Neural cell (in vitro differentiated cells): Measurements from ENCODE around the gene CARD16. TPM values are rescaled to one million over a fixed set of nuclear protein-coding genes. Genes with fewer than 3 reads are reported as not detected.

Experiments used
- H2AFZ ChIP-seq: fragments of 200-600, 300-800 bp; sonication (generic), shearing (Covaris generic); 2 replicates; pipeline ENCODE4 v1.6.0; 2014; ENCODE audit warnings: low read depth, mild to moderate bottlenecking, antibody characterized with exemption, low read length, moderate library complexity
- H3F3A ChIP-seq: fragments of 200-600 bp; shearing (Covaris generic); 2 replicates; pipeline ENCODE4 v1.6.1; 2016; ENCODE audit warnings: mild to moderate bottlenecking, moderate library complexity, mixed read lengths, antibody characterized with exemption, low read length; ENCODE audit not compliant: insufficient read depth, poor library complexity, severe bottlenecking
- H3K27ac ChIP-seq: fragments of 200-600, 300-800 bp; sonication (generic), shearing (Covaris generic); 2 replicates; pipeline ENCODE4 v1.5.1; 2014; ENCODE audit warnings: mild to moderate bottlenecking, low read length, moderate library complexity
- H3K27me3 ChIP-seq: fragments of 300-800, 200-600 bp; sonication (generic), shearing (Covaris generic); 2 replicates; pipeline ENCODE4 v1.6.0; 2014; ENCODE audit warnings: mild to moderate bottlenecking, low read depth, low read length, moderate library complexity; ENCODE audit not compliant: insufficient read depth
- H3K36me3 ChIP-seq: fragments of 300-800, 200-600 bp; sonication (generic), shearing (Covaris generic); 2 replicates; pipeline ENCODE4 v1.5.1; 2014; ENCODE audit warnings: mild to moderate bottlenecking, antibody characterized with exemption, low read length, moderate library complexity; ENCODE audit not compliant: insufficient read depth
- H3K4me2 ChIP-seq: fragments of 300-800, 200-600 bp; sonication (generic), shearing (Covaris generic); 2 replicates; pipeline ENCODE4 v1.6.0; 2014; ENCODE audit warnings: mild to moderate bottlenecking, low read length
- H3K4me3 ChIP-seq: fragments of 300-800, 200-600 bp; sonication (generic), shearing (Covaris generic); 2 replicates; pipeline ENCODE4 v1.5.1; 2014; ENCODE audit warnings: mild to moderate bottlenecking, low read length, moderate library complexity
- H3K79me2 ChIP-seq: fragments of 200-600 bp; shearing (Covaris generic); replicated peaks from 2 replicates; pipeline ENCODE4 v1.6.0; 2014; ENCODE audit warnings: mild to moderate bottlenecking, low read length, moderate library complexity; ENCODE audit not compliant: insufficient read depth
- H3K9ac ChIP-seq: fragments of 300-800, 200-600 bp; sonication (generic), shearing (Covaris generic); 2 replicates; pipeline ENCODE4 v1.6.1; 2016; ENCODE audit warnings: mild to moderate bottlenecking, low read length, mixed read lengths
- H3K9me2 ChIP-seq: fragments of 200-600 bp; shearing (Covaris generic); 2 replicates; pipeline ENCODE4 v1.6.1; 2016; ENCODE audit warnings: mild to moderate bottlenecking, low read length, mixed read lengths; ENCODE audit not compliant: insufficient read depth
- H3K9me3 ChIP-seq: fragments of 200-600, 300-800 bp; sonication (generic), shearing (Covaris generic); 2 replicates; pipeline ENCODE4 v1.6.1; 2016; ENCODE audit warnings: mild to moderate bottlenecking, mixed run types, low read length, moderate library complexity, mixed read lengths
- H4K20me1 ChIP-seq: fragments of 200-600 bp; shearing (Covaris generic); 2 replicates; pipeline ENCODE4 v1.6.1; 2016; ENCODE audit warnings: mild to moderate bottlenecking, mixed run types; ENCODE audit not compliant: insufficient read depth
- CTCF ChIP-seq: fragments of 450-650 bp; IDR thresholded peaks from 2 replicates; pipeline ENCODE4 v1.5.1; 2014; ENCODE audit warnings: antibody characterized with exemption, mild to moderate bottlenecking, moderate library complexity; ENCODE audit not compliant: poor library complexity, severe bottlenecking
- EP300 ChIP-seq: fragments of 450-650 bp; conservative IDR thresholded peaks from 2 replicates; pipeline ENCODE4 v1.6.1; 2014; ENCODE audit warnings: antibody characterized with exemption, mild to moderate bottlenecking, moderate library complexity; ENCODE audit not compliant: poor library complexity, severe bottlenecking
- EZH2 ChIP-seq: fragments of 200-600, 300-800 bp; shearing (Covaris generic), sonication (generic); IDR thresholded peaks from 2 replicates; pipeline ENCODE4 v1.6.1; 2014; ENCODE audit warnings: antibody characterized with exemption, low read length, borderline replicate concordance, mild to moderate bottlenecking; ENCODE audit not compliant: insufficient read depth, poor library complexity, severe bottlenecking
- MXI1 ChIP-seq: fragments of 450-650 bp; conservative IDR thresholded peaks from 2 replicates; pipeline ENCODE4 v1.6.1; 2014; ENCODE audit warnings: antibody characterized with exemption, mild to moderate bottlenecking; ENCODE audit not compliant: poor library complexity, severe bottlenecking
- POLR2AphosphoS5 ChIP-seq: IDR thresholded peaks from 2 replicates; pipeline ENCODE4 v1.6.1; 2012
- RAD21 ChIP-seq: fragments of 450-650 bp; conservative IDR thresholded peaks from 2 replicates; pipeline ENCODE4 v1.6.1; 2014; ENCODE audit warnings: antibody characterized with exemption, mild to moderate bottlenecking, moderate library complexity
- SMC3 ChIP-seq: fragments of 450-650 bp; conservative IDR thresholded peaks from 2 replicates; pipeline ENCODE4 v1.6.1; 2014; ENCODE audit warnings: antibody characterized with exemption, mild to moderate bottlenecking, moderate library complexity; ENCODE audit not compliant: poor library complexity
- TAF1 ChIP-seq: IDR thresholded peaks from 2 replicates; pipeline ENCODE4 v1.6.1; 2012; ENCODE audit warnings: low read depth
- polyA plus RNA-seq: library from polyadenylated mRNA; depleted of rRNA; stranded (reverse); fragments of >200 nt; gene quantifications from 2 replicates; pipeline ENCODE4 v1.2.3, GENCODE V29; 2014
- TF ChIP-seq, protein P1 (sequence below): IDR thresholded peaks from 2 replicates; pipeline ENCODE4 v1.6.1; 2012; ENCODE audit warnings: borderline replicate concordance

Gene CARD16
- polyA plus RNA-seq, 1 donor from 2014 or later = not detected

- Histone ChIP-seq H3K9ac (no peak overlapping the region), H3K79me2 (no peaks in the 10 kb centered on the region), H3K4me3 (no peak overlapping the region), H3K9me2 (no peaks in the 10 kb centered on the region), H3F3A (no peaks in the 10 kb centered on the region), H3K27ac (no peak overlapping the region), H2AFZ (no peak overlapping the region), H3K27me3 (no peaks in the 10 kb centered on the region), H3K9me3 (no peaks in the 10 kb centered on the region), H3K4me2 (no peak overlapping the region), H4K20me1 (no peaks in the 10 kb centered on the region), H3K36me3 (no peaks in the 10 kb centered on the region)
- TF ChIP-seq, protein P1, sequence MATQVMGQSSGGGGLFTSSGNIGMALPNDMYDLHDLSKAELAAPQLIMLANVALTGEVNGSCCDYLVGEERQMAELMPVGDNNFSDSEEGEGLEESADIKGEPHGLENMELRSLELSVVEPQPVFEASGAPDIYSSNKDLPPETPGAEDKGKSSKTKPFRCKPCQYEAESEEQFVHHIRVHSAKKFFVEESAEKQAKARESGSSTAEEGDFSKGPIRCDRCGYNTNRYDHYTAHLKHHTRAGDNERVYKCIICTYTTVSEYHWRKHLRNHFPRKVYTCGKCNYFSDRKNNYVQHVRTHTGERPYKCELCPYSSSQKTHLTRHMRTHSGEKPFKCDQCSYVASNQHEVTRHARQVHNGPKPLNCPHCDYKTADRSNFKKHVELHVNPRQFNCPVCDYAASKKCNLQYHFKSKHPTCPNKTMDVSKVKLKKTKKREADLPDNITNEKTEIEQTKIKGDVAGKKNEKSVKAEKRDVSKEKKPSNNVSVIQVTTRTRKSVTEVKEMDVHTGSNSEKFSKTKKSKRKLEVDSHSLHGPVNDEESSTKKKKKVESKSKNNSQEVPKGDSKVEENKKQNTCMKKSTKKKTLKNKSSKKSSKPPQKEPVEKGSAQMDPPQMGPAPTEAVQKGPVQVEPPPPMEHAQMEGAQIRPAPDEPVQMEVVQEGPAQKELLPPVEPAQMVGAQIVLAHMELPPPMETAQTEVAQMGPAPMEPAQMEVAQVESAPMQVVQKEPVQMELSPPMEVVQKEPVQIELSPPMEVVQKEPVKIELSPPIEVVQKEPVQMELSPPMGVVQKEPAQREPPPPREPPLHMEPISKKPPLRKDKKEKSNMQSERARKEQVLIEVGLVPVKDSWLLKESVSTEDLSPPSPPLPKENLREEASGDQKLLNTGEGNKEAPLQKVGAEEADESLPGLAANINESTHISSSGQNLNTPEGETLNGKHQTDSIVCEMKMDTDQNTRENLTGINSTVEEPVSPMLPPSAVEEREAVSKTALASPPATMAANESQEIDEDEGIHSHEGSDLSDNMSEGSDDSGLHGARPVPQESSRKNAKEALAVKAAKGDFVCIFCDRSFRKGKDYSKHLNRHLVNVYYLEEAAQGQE = no peak
- TF ChIP-seq POLR2AphosphoS5 (no peak), MXI1 (no peak), CTCF (no peak), SMC3 (no peak), EP300 (no peak), EZH2 (no peak), RAD21 (no peak), TAF1 (no peak)
Observed at GRCh38 chr11:105046898-105047579, 1.9 kb upstream of the CARD16 start.

DNA sequence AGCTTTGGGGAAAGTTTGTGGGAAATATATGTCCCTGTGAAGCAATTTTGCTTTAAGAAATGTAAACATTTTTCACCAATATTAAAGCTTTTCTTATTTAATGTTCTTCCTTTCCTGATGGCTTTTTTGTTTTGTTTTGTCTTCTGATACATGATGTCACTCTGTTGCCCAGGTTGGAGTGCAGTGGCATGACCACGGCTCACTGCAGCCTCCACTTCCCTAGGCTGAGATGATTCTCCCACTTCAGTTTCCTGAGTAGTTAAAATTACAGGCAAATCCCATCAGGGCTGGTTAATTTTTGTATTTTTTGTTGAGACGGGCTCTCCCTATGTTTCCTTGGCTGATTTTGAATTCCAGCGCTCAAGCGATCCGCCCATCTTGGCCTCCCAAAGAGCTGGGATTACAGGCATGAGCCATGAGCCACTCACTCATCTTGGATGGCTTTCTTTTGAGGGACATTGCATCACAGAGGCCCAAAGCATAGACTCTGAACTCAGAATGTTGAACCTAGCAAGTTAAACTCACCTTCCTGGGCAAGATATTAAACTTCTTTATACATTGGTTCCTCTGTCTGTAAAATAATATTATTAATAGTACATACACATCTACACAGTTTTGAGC is 651 bp upstream of the CARD16 start:
- Histone ChIP-seq H3K9ac (no peak overlapping the region), H3K4me3 (no peak overlapping the region), H4K20me1 (no peaks in the 10 kb centered on the region), H3K4me2 (no peak overlapping the region), H3K36me3 (no peaks in the 10 kb centered on the region), H3K79me2 (no peaks in the 10 kb centered on the region), H3K27me3 (no peaks in the 10 kb centered on the region), H3K9me2 (no peaks in the 10 kb centered on the region), H3K9me3 (no peaks in the 10 kb centered on the region), H3K27ac (no peak overlapping the region), H3F3A (no peaks in the 10 kb centered on the region), H2AFZ (no peak overlapping the region)
- TF ChIP-seq POLR2AphosphoS5 = no peak
- no peak for TF ChIP-seq EZH2
- no peak for TF ChIP-seq EP300
- TF ChIP-seq TAF1 = no peak
- no peak for TF ChIP-seq RAD21
- TF ChIP-seq, protein P1 = no peak
- no peak for TF ChIP-seq SMC3
